H9 (cell line): ENCODE results near the gene TP53BP2. TPM values are rescaled to one million over a fixed set of nuclear protein-coding genes. Genes with fewer than 3 reads are reported as not detected.

Source experiments
- DNase-seq: peaks from one replicate; pipeline ENCODE4 v3.0.0-alpha.2; 2017
- H2AFZ ChIP-seq: one replicate; pipeline ENCODE4 v1.6.1; 2013; ENCODE audit warnings: mild to moderate bottlenecking, low read length, control low read depth, moderate library complexity
- H2AK5ac ChIP-seq: 2 replicates; pipeline ENCODE4 v1.6.1; 2013; ENCODE audit warnings: low read length, control low read depth, mixed read lengths; ENCODE audit not compliant: insufficient read length
- H2BK120ac ChIP-seq: one replicate; pipeline ENCODE4 v1.6.1; 2013; ENCODE audit warnings: low read depth, mild to moderate bottlenecking, low read length, control low read depth, inconsistent platforms; ENCODE audit not compliant: poor library complexity, severe bottlenecking
- H2BK12ac ChIP-seq: 2 replicates; pipeline ENCODE4 v1.6.1; 2013; ENCODE audit warnings: low read length, control low read depth, mixed read lengths, low read depth; ENCODE audit not compliant: insufficient read length
- H2BK15ac ChIP-seq: 2 replicates; pipeline ENCODE4 v1.6.1; 2013; ENCODE audit warnings: low read depth, low read length, control low read depth
- H2BK20ac ChIP-seq: one replicate; pipeline ENCODE4 v1.6.1; 2013; ENCODE audit warnings: low read depth, mild to moderate bottlenecking, low read length, control low read depth, inconsistent platforms; ENCODE audit not compliant: poor library complexity, severe bottlenecking
- H2BK5ac ChIP-seq: 2 replicates; pipeline ENCODE4 v1.6.1; 2013; ENCODE audit warnings: low read length, control low read depth, mixed read lengths; ENCODE audit not compliant: insufficient read length
- H3K14ac ChIP-seq: 2 replicates; pipeline ENCODE4 v1.6.1; 2013; ENCODE audit warnings: low read length, control low read depth; ENCODE audit not compliant: insufficient read depth
- H3K18ac ChIP-seq: 2 replicates; pipeline ENCODE4 v1.6.1; 2013; ENCODE audit warnings: low read depth, mild to moderate bottlenecking, mixed read lengths, low read length, control low read depth; ENCODE audit not compliant: insufficient read length
- H3K23ac ChIP-seq: 2 replicates; pipeline ENCODE4 v1.6.1; 2013; ENCODE audit warnings: low read length, control low read depth, mixed read lengths, low read depth; ENCODE audit not compliant: insufficient read length
- H3K23me2 ChIP-seq: 2 replicates; pipeline ENCODE4 v1.6.1; 2013; ENCODE audit warnings: low read depth, mild to moderate bottlenecking, mixed read lengths, low read length, control low read depth; ENCODE audit not compliant: insufficient read length, poor library complexity, severe bottlenecking
- H3K27ac ChIP-seq: 2 replicates; pipeline ENCODE4 v1.5.1; 2013; ENCODE audit warnings: low read length, control low read depth, mixed read lengths, low read depth; ENCODE audit not compliant: insufficient read length
- H3K27me3 ChIP-seq: 2 replicates; pipeline ENCODE4 v1.6.1; 2013; ENCODE audit warnings: low read length, control low read depth, inconsistent platforms; ENCODE audit not compliant: insufficient read depth
- H3K4ac ChIP-seq: 2 replicates; pipeline ENCODE4 v1.6.1; 2013; ENCODE audit warnings: low read depth, mild to moderate bottlenecking, control low read depth, inconsistent platforms, low read length, moderate library complexity
- H3K4me1 ChIP-seq: 2 replicates; pipeline ENCODE4 v1.6.1; 2013; ENCODE audit warnings: low read length, control low read depth, inconsistent platforms; ENCODE audit not compliant: insufficient read depth
- H3K4me2 ChIP-seq: 2 replicates; pipeline ENCODE4 v1.6.1; 2013; ENCODE audit warnings: low read length, control low read depth, mixed read lengths; ENCODE audit not compliant: insufficient read length, insufficient read depth
- H3K56ac ChIP-seq: 2 replicates; pipeline ENCODE4 v1.6.1; 2013; ENCODE audit warnings: low read depth, mild to moderate bottlenecking, mixed read lengths, low read length, control low read depth; ENCODE audit not compliant: insufficient read length
- H3K79me1 ChIP-seq: 2 replicates; pipeline ENCODE4 v1.6.1; 2013; ENCODE audit warnings: low read depth, mild to moderate bottlenecking, moderate library complexity, low read length, control low read depth, inconsistent platforms; ENCODE audit not compliant: insufficient read depth, poor library complexity, severe bottlenecking
- H3K79me2 ChIP-seq: 2 replicates; pipeline ENCODE4 v1.6.1; 2013; ENCODE audit warnings: low read length, control low read depth, inconsistent platforms; ENCODE audit not compliant: insufficient read depth
- H3K9ac ChIP-seq: 2 replicates; pipeline ENCODE4 v1.6.1; 2013; ENCODE audit warnings: low read length, control low read depth, mixed read lengths; ENCODE audit not compliant: insufficient read length; ENCODE audit errors: extremely low read depth
- H3K9me3 ChIP-seq: one replicate; pipeline ENCODE4 v1.6.1; 2013; ENCODE audit warnings: low read depth, low read length, inconsistent platforms; ENCODE audit not compliant: control insufficient read depth
- H3T11ph ChIP-seq: one replicate; pipeline ENCODE4 v1.6.1; 2013; ENCODE audit warnings: mild to moderate bottlenecking, low read length, control low read depth, inconsistent platforms
- H4K20me1 ChIP-seq: one replicate; pipeline ENCODE4 v1.6.1; 2013; ENCODE audit not compliant: control insufficient read depth, insufficient read length, insufficient read depth
- H4K5ac ChIP-seq: 2 replicates; pipeline ENCODE4 v1.6.1; 2013; ENCODE audit warnings: low read depth, mild to moderate bottlenecking, mixed read lengths, low read length, control low read depth; ENCODE audit not compliant: insufficient read length
- H4K8ac ChIP-seq: replicated peaks from 2 replicates; pipeline ENCODE4 v1.6.1; 2013; ENCODE audit warnings: low read length, control low read depth, mixed read lengths, low read depth; ENCODE audit not compliant: insufficient read length
- H4K91ac ChIP-seq: 2 replicates; pipeline ENCODE4 v1.6.1; 2013; ENCODE audit warnings: low read depth, mild to moderate bottlenecking, moderate library complexity, mixed read lengths, low read length, control low read depth; ENCODE audit not compliant: insufficient read length
- H3K27ac Mint-ChIP-seq, 3 experiments: 2 replicates in 2 of 3; 3 replicates in 1 of 3; pipeline ENCODE4 v1.8.0; 2020 to 2021; ENCODE audit warnings: mixed read lengths in 3 of 3, mild to moderate bottlenecking in 1 of 3, moderate library complexity in 1 of 3
- H3K27me3 Mint-ChIP-seq: 2 replicates; pipeline ENCODE4 v1.8.0; 2021; ENCODE audit warnings: low read depth, mild to moderate bottlenecking, moderate library complexity, mixed read lengths
- H3K36me3 Mint-ChIP-seq, 3 experiments: 2 replicates in 2 of 3; 3 replicates in 1 of 3; pipeline ENCODE4 v1.8.0; 2020 to 2021; ENCODE audit warnings: low read depth in 3 of 3, mixed read lengths in 3 of 3; ENCODE audit not compliant: insufficient read depth in 1 of 3
- H3K4me1 Mint-ChIP-seq, 2 experiments: 2 replicates each; pipeline ENCODE4 v1.8.0; 2020; ENCODE audit warnings: mixed read lengths in 2 of 2
- H3K4me3 Mint-ChIP-seq, 2 experiments: 2 replicates in 1 of 2; 3 replicates in 1 of 2; pipeline ENCODE4 v1.8.0; 2020 to 2021; ENCODE audit warnings: mild to moderate bottlenecking in 2 of 2, mixed read lengths in 2 of 2, moderate library complexity in 1 of 2
- H3K9me3 Mint-ChIP-seq, 2 experiments: 2 replicates in 1 of 2; 3 replicates in 1 of 2; pipeline ENCODE4 v1.8.0; 2020; ENCODE audit warnings: mild to moderate bottlenecking in 2 of 2, mixed read lengths in 2 of 2, moderate library complexity in 1 of 2
- WGBS: extraction: QIAGEN DNeasy Blood & Tissue Kit; methylation state at CpG from one replicate; pipeline ENCODE4 v1.1.7; 2013; ENCODE audit warnings: missing lambda C conversion rate, low lambda C conversion rate, mixed read lengths; ENCODE audit not compliant: insufficient read length; ENCODE audit errors: extremely low coverage; 5-methylcytosine and 5-hydroxymethylcytosine counted together
- total RNA-seq: library from RNA; stranded (reverse); gene quantifications from 2 replicates; pipeline ENCODE4 v1.2.1, GENCODE V29; 2021
- TF ChIP-seq, protein P1 (sequence below): fragments of 200-600 bp; sonication (generic); conservative IDR thresholded peaks from 3 replicates; pipeline ENCODE4 v1.8.0; 2021; ENCODE audit warnings: antibody characterized with exemption, mild to moderate bottlenecking

Gene TP53BP2
- total RNA-seq, 1 experiment from 2014 or later: 49.7 TPM

DNA sequence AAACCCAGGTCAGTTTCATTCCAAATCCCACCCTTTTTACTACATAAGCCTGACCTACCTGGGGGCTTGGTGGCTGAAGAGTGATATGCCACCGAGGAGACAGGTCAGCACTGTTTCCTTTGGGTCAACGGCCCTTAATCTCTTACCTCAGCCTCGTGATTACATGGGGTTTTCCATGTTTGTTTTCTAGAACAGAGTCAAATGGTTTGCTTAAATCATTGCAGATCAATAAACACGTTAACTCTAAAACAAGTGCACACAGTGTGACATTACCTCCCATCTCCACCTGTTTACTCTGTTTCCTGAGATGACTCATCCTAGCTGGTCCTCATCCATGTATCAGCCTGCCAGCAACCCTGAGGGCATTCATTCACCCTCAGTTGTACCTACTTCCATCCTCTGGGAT, 40.8 kb upstream of the TP53BP2 start:
- H2BK20ac ChIP-seq: no peak overlapping the region
- no peak overlapping the region for H3T11ph ChIP-seq

More for the DNA sequence above, 40.8 kb upstream of the TP53BP2 start:
- H3K9ac ChIP-seq: no peak overlapping the region
- H2BK15ac ChIP-seq: no peak overlapping the region
- no peak overlapping the region for H3K4me3 Mint-ChIP-seq
- H3K27me3 ChIP-seq: no peaks in the 10 kb centered on the region
- no peak overlapping the region for H3K18ac ChIP-seq
- H3K4me2 ChIP-seq: no peak overlapping the region
- no peak overlapping the region for H3K4ac ChIP-seq
- H3K4me1 Mint-ChIP-seq: peaks cover 17 to 25% of the 10 kb centered on the region in 2 experiments
- peaks cover 3% of the 10 kb centered on the region; the same call in 1 of the 2 replicates for H3K27me3 Mint-ChIP-seq
- H3K9me3 ChIP-seq: no peaks in the 10 kb centered on the region
- no peaks in the 10 kb centered on the region for H3K36me3 Mint-ChIP-seq
- TF ChIP-seq, protein P1, sequence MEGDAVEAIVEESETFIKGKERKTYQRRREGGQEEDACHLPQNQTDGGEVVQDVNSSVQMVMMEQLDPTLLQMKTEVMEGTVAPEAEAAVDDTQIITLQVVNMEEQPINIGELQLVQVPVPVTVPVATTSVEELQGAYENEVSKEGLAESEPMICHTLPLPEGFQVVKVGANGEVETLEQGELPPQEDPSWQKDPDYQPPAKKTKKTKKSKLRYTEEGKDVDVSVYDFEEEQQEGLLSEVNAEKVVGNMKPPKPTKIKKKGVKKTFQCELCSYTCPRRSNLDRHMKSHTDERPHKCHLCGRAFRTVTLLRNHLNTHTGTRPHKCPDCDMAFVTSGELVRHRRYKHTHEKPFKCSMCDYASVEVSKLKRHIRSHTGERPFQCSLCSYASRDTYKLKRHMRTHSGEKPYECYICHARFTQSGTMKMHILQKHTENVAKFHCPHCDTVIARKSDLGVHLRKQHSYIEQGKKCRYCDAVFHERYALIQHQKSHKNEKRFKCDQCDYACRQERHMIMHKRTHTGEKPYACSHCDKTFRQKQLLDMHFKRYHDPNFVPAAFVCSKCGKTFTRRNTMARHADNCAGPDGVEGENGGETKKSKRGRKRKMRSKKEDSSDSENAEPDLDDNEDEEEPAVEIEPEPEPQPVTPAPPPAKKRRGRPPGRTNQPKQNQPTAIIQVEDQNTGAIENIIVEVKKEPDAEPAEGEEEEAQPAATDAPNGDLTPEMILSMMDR: no peak
- H3K23ac ChIP-seq: no peak overlapping the region
- H2AK5ac ChIP-seq: no peak overlapping the region
- H3K27ac Mint-ChIP-seq: no peak overlapping the region
- H2BK5ac ChIP-seq: no peak overlapping the region
- H4K20me1 ChIP-seq: no peaks in the 10 kb centered on the region
- H3K9me3 Mint-ChIP-seq: no peaks in the 10 kb centered on the region
- no peak overlapping the region for H4K5ac ChIP-seq
- H2BK12ac ChIP-seq: no peak overlapping the region
- H2AFZ ChIP-seq: no peak overlapping the region
- H2BK120ac ChIP-seq: no peak overlapping the region
- no peak overlapping the region for H3K56ac ChIP-seq
- no peak overlapping the region for H3K27ac ChIP-seq
- no peak for DNase-seq
- H3K79me1 ChIP-seq: no peaks in the 10 kb centered on the region
- no peak overlapping the region for H4K91ac ChIP-seq
- H3K23me2 ChIP-seq: no peaks in the 10 kb centered on the region
- no CpG with 5 or more reads among the region's 4 CpGs for WGBS
- H3K14ac ChIP-seq: no peak overlapping the region
- no peak overlapping the region for H4K8ac ChIP-seq
- no peaks in the 10 kb centered on the region for H3K4me1 ChIP-seq
- no peaks in the 10 kb centered on the region for H3K79me2 ChIP-seq
